NCI-H146 treated with DMSO at 0.1 percent for 48 hours (cell line): ENCODE measurements around the gene ACSL1.

ENCODE experiments used
- DNase-seq: peaks from one replicate; lab custom pipeline; 2025; ENCODE audit not compliant: unreplicated experiment; lab: John Stamatoyannopoulos, UW

ACSL1 gene

DNA sequence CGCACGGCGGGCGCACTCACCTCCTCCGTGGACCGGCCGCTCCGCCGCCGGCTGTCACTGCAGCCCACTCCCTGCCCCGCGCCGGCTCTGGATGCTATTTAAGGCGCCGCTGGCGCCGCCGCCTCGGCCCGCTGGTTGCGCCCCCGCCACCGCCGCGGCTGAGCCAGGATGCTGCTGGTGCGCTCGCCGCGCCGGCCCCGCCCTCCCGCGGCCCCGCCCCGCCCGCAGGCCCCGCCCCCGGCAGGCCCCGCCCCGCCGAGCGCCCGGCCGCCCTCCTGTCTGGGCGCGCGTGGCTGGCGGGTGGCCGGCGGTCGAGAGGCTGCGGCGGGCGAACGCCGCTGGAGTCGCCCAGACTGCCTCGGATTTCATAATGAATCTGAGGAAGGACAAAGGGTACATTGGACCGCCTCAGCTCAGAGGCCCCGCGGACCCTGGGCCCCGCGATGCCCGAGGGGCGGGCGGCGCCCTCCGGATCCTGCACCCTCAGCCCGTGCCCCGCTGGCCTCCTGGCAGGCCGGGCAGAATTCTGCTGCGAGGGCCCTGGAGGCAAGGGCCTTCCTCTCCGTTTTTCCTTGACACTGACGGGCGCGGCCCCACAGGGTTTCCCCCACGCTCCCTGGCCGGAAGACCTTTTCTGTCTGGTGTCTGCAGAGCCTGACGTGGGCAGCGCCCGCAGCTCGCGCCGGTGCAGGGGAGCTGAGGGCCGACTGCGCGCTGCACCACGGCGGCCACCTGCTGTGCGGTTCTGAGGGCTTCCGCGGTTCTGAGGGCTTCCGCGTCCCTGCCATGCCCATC is at the start of gene ACSL1:
ACSL1 (minus strand) TSS at position 73 of the 795 bp plus-strand sequence. CDS start 22,454 bp downstream, outside the sequence.
- no peak for DNase-seq

GRCh38 chr4:184873054-184873453 is 47.3 kb upstream of the ACSL1 start:
- DNase-seq: no peak

GRCh38 chr4:184870718-184871117 is 45.0 kb upstream of the ACSL1 start:
- DNase-seq: no peak

- DNase-seq: no peak
These were observed 42.9 kb upstream of the ACSL1 start for GRCh38 chr4:184868623-184869022.

DNA sequence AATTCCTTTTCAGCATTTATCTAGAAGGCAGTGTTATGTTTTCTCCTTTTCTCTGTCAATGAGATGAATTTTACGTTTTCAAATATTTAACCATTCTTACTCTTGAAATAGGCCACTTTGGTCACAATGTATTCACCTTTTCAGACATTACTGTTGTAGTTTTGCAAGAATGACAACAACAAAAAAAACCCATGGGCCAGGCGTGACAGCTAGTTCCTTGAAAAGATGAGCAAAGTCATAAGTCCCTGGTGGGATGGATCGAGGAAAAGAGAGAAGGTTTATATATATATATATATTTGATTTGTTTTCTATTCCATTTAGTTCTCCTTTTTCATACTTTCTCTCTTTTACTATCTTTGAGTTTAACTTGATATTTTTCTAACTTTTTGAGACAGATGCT is 38.1 kb upstream of the ACSL1 start:
- DNase-seq: no peak

- DNase-seq: no peak
These were observed 35.3 kb upstream of the ACSL1 start for GRCh38 chr4:184861047-184861446.

GRCh38 chr4:184860018-184860779 is 34.4 kb upstream of the ACSL1 start:
- no peak for DNase-seq

GRCh38 chr4:184857441-184858121 is 31.8 kb upstream of the ACSL1 start:
- DNase-seq: no peak

DNA sequence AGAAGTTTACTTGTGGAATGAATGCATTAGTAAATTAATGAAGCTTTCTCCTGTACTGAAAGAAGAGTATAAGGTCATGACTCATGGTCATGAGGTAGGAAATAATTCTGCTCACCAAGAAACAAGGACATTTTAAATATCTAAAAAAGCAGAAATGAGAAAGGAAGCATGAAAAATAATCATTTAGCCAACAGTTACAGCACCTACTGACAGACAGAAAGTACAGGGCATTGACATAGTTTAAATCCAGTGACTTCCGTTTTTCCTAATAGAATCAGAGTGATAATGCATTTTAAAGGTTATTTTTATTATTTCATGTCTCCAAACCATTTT is 30.5 kb upstream of the ACSL1 start:
- DNase-seq: no peak

DNA sequence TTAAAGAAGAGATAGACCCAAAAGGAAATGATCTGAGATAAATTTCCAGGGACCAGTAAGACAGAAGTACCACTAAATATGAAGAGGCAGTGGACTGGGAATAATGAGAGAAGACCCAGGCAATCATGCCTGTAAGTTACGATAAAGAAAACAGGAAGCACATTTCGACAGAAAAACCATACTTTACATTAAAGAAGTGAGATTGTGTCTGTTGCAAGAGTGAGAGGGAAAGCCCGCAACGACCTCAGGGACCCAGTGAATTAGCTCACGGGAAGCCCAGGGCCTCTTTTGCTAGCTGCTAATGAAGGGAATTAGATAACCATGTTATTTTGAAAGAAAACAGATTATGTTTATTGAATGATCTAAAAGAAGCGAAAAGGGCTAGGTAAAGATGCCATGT is 28.9 kb upstream of the ACSL1 start:
- DNase-seq: no peak

- DNase-seq: no peak
These were observed 27.7 kb upstream of the ACSL1 start for GRCh38 chr4:184853436-184853835.

DNA sequence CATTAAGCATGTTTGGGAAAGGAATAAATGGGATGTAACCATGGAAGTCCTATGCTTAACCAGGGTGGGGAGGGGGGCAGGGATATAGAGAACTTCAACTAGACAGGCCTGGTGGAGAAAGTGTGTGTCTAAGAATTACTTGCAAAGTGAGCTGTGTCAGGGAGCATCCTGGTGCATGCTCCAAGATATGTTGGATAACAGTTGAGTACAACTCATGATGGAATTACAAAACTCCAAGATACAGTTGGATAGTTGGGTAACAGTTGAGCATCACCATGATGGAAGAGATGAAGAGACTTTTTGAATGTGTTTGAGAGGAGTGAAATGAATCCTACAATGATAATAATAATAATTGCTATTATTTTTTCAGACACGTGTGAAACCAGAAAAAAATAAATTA is 26.1 kb upstream of the ACSL1 start:
- DNase-seq: no peak

DNA sequence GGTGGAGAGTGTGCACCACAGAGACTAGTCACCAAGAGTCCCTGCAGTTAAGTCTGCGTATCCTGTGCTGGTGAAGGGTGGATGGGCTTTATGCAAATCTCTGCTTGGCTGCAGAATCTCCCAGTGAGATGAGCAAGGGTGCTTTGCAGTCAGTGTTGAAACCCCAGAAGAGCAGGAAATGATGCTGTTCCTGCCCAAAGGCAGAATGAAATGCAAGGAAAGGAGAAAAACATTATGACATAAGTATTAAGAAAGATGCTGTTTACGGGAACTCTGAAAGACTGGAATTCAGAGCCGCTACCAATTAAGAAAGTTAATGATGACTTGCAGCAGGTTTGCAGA is 25.4 kb upstream of the ACSL1 start:
- DNase-seq: no peak

DNA sequence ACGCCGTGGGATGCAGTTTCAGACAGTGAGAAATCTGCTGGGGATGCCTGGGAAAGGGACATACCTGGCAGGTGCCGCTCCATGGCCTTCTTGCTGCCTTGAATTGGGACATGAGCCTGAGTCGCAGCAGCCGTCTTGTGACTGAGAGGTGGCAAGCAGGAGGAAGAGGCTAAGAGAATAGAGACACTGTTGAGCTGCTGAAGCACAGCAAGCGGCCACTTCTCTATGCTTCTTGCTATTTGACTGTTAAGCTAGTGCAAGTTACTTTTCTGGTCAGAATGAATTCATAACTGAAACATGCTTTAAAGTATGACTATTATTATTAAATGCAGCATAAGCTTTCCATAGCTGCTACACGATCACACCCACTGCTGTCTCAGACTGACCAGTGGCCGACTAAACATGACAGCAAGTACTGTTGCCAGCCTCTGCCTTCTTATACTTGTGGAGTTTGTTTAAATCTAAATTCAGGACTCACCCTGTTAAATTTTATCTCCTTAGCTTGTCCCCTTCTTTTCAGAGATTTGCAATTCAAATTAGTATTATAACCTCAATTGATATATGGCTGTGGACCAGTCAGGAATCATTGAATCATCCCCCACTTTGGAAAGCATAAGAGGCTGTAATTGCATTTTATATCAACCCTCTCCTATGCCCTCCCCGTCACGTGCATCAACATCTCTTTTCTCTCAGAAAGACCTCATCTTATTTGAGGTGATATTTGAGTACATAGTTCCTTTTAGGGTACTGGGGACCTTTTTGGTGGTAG is 24.8 kb upstream of the ACSL1 start:
- no peak for DNase-seq

GRCh38 chr4:184850018-184850417 is 24.2 kb upstream of the ACSL1 start:
- DNase-seq: no peak

- DNase-seq: no peak
These were observed 23.4 kb upstream of the ACSL1 start for GRCh38 chr4:184849185-184849584.

GRCh38 chr4:184848510-184848909 is 22.7 kb upstream of the ACSL1 start:
- no peak for DNase-seq

DNA sequence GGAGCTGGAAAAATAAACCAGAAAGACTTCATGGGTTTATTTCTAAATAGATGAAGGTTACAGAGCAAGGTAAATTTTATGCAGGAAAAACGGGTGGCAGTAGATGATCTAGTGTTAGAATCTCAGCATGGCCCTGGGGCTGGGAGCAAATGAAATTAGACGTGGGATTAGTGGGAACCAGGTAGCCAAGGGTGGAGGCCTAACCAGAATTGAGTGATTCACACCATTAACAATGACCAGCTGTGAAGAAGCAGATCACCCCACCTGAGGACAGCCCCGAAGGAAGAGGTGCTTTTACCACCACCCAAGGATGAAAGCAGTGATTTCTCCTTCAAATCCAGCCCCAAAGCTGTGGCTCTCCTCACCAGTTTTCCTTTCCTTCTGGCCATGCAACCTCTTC is 20.8 kb upstream of the ACSL1 start:
- DNase-seq: no peak

GRCh38 chr4:184845367-184846021 is 19.7 kb upstream of the ACSL1 start:
- DNase-seq: no peak

DNA sequence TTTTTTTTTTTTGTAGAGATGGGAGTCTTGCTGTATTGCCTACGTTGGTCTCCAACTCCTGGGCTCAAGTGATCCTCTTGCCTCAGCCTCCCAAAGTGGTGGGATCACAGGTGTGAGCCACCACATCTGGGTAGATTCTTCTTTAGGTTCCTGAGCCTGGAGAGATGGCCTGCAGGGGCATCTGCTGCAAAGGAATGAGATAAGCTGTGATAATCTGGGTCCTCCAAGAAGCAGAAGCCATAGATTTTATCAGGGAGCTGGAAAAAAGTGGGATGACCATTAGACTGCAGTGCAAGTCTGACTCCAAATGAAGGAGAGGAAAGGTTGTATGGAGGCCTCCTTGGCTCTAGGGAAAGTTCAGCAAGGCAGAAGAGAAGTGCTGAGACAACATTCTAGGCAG is 19.0 kb upstream of the ACSL1 start:
- DNase-seq: no peak
